A549 (cell line): Measurements from ENCODE around the gene VWF.

Source experiments
- MAZ ChIP-seq: fragments of 150-350 bp; IDR thresholded peaks from 2 replicates; pipeline ENCODE4 v1.6.1; 2014; ENCODE audit warnings: antibody characterized with exemption, low read depth, low read length, borderline replicate concordance
- SMC3 ChIP-seq: fragments of >200 bp; sonication (Bioruptor Twin); formaldehyde crosslinking; IDR thresholded peaks from 3 replicates; pipeline ENCODE4 v1.6.1; 2018; ENCODE audit warnings: inconsistent platforms
- TF ChIP-seq, protein P1 (sequence below): fragments of >200 bp; sonication (Bioruptor Twin); formaldehyde crosslinking; IDR thresholded peaks from 3 replicates; pipeline ENCODE4 v1.5.1; 2016

DNA sequence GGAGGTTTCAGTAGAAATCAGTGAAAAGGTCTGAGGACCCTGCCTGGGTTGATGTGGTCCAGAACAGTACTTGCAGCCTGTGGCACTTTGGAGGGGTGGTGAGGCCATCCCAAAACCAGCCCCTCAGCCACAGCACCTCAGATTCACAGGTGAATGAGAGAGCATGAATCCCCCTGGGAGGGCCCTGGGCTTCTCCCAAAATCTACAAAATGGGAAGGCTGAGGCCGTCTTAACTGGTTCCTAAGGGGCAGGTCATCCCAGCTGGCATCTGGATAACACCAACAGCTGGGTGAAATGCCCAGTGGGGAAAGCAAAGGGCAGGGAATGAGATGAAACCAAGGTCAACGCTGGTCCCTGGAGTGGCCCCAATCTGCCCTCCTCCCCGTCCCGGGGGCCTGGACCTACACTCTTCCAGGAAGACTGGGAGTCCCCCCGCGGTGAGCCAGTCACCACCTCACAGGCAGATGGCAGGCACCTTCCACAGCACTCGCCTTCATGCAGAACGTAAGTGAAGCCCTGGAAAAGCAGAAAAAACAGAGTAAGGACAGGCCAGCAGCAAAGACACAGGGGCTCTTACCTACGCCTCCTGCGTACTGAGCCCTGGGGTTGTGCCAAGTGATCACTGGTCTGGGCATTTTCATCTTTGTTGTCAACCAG, 153.1 kb downstream of the VWF start:
- TF ChIP-seq, protein P1, sequence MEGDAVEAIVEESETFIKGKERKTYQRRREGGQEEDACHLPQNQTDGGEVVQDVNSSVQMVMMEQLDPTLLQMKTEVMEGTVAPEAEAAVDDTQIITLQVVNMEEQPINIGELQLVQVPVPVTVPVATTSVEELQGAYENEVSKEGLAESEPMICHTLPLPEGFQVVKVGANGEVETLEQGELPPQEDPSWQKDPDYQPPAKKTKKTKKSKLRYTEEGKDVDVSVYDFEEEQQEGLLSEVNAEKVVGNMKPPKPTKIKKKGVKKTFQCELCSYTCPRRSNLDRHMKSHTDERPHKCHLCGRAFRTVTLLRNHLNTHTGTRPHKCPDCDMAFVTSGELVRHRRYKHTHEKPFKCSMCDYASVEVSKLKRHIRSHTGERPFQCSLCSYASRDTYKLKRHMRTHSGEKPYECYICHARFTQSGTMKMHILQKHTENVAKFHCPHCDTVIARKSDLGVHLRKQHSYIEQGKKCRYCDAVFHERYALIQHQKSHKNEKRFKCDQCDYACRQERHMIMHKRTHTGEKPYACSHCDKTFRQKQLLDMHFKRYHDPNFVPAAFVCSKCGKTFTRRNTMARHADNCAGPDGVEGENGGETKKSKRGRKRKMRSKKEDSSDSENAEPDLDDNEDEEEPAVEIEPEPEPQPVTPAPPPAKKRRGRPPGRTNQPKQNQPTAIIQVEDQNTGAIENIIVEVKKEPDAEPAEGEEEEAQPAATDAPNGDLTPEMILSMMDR = no peak
- TF ChIP-seq SMC3 (no peak), MAZ (no peak)
